Uterus (tissue), 2 donors: ENCODE data around the gene MEX3D.

Source experiments
- CTCF ChIP-seq, 4 experiments: fragments of 200-600 bp in 2 of 4; fragments of 450-650 bp in 2 of 4; sonication (generic) in 2 of 4; IDR thresholded peaks; one replicate each; pipeline ENCODE4 v1.5.1; 2016 to 2019; ENCODE audit warnings: antibody characterized with exemption in 4 of 4, mild to moderate bottlenecking in 2 of 4, moderate library complexity in 1 of 4
- POLR2A ChIP-seq, 2 donors: fragments of 450-650 bp; IDR thresholded peaks; one replicate each; pipeline ENCODE4 v1.6.1; 2016; ENCODE audit warnings: antibody characterized with exemption in 2 of 2, mild to moderate bottlenecking in 1 of 2, moderate library complexity in 1 of 2

GRCh38 chr19:1577090-1577928 is 9.2 kb upstream of the MEX3D start:
- TF ChIP-seq CTCF (IDR thresholded peaks at IDR 0.05) (no peak), POLR2A (IDR thresholded peaks at IDR 0.05) (no peak)
